K562 (cell line): ENCODE results near the gene BAIAP3. TPM values are rescaled to one million over a fixed set of nuclear protein-coding genes. Genes with fewer than 3 reads are reported as not detected.
A peak's percentile ranks its signal among the peaks of the same experiment; 100 is the strongest.

ENCODE experiments used
- CTBP1 ChIP-seq: fragments of 450-650 bp; IDR thresholded peaks from 2 replicates; pipeline ENCODE4 v1.6.1; 2016; ENCODE audit warnings: borderline replicate concordance
- ELF4 ChIP-seq: fragments of 450-650 bp; formaldehyde crosslinking; IDR thresholded peaks from 2 replicates; pipeline ENCODE4 v1.4.0; 2022; ENCODE audit warnings: missing genetic modification characterization
- FOXA3 ChIP-seq, 2 experiments: fragments of 450-650 bp in 1 of 2; sonication (generic) in 1 of 2; formaldehyde crosslinking; IDR thresholded peaks in 1 of 2; conservative IDR thresholded peaks in 1 of 2; 2 replicates each; pipeline versions ENCODE4 v1.4.0 to v1.8.0; 2020 to 2022; ENCODE audit warnings: mild to moderate bottlenecking in 2 of 2, missing genetic modification reagents in 1 of 2
- HSF4 ChIP-seq: fragments of 250-450 bp; sonication (Bioruptor Pico); IDR thresholded peaks from 2 replicates; pipeline ENCODE4 v2.1.2; 2022; ENCODE audit warnings: mild to moderate bottlenecking, moderate library complexity, borderline replicate concordance
- KAT7 ChIP-seq: sonication (generic); formaldehyde crosslinking; IDR thresholded peaks from 2 replicates; pipeline ENCODE4 v1.8.0; 2022; ENCODE audit warnings: missing genetic modification reagents, mild to moderate bottlenecking, borderline replicate concordance
- KLF16 ChIP-seq: IDR thresholded peaks from 2 replicates; pipeline ENCODE4 v1.6.1; 2016; ENCODE audit warnings: antibody characterized with exemption
- MAFK ChIP-seq: IDR thresholded peaks from 2 replicates; pipeline ENCODE4 v1.6.1; 2011; ENCODE audit warnings: low read length, improper control_type of control experiment
- PYGO2 ChIP-seq: fragments of 450-650 bp; IDR thresholded peaks from 2 replicates; pipeline ENCODE4 v1.6.1; 2016; ENCODE audit warnings: mild to moderate bottlenecking, missing genetic modification characterization, moderate library complexity, missing compliant biosample characterization
- SMARCA4 ChIP-seq: fragments of 450-650 bp; IDR thresholded peaks from 2 replicates; pipeline ENCODE4 v1.6.1; 2016
- SMARCA5 ChIP-seq: fragments of 450-650 bp; IDR thresholded peaks from 2 replicates; pipeline ENCODE4 v1.6.1; 2016
- SMARCB1 ChIP-seq: IDR thresholded peaks from 2 replicates; pipeline ENCODE4 v1.6.1; 2011; ENCODE audit warnings: improper control_type of control experiment, low read depth; ENCODE audit not compliant: insufficient read length
- SREBF1 ChIP-seq: fragments of 150-350 bp; IDR thresholded peaks from 2 replicates; pipeline ENCODE4 v1.6.1; 2014; ENCODE audit warnings: antibody characterized with exemption, low read depth, low read length, borderline replicate concordance
- ZBTB7A ChIP-seq: IDR thresholded peaks from 2 replicates; pipeline ENCODE4 v1.6.1; 2011; ENCODE audit warnings: low read depth, mild to moderate bottlenecking, low read length, moderate library complexity, borderline replicate concordance; ENCODE audit not compliant: control insufficient read depth
- ZNF717 ChIP-seq: fragments of 250-450 bp; sonication (Bioruptor Pico); IDR thresholded peaks from 2 replicates; pipeline ENCODE4 v1.5.0; 2021
- polyA plus RNA-seq, 8 experiments: library from polyadenylated mRNA; depleted of rRNA in 4 of 8; stranded (reverse) in 5 of 8; unstranded in 3 of 8; fragments of >200 nt; fragmentation: Nextera tagmentation in 2 of 8; fragmentation: Illumina TruSeq in 1 of 8; extraction: Ambion mirVana in 2 of 8; extraction: Trizol in 1 of 8; gene quantifications; 2 replicates each; pipeline versions ENCODE4 v1.2.1 to v1.2.3, GENCODE V29; 2011 to 2014; ENCODE audit warnings: inconsistent platforms in 1 of 8, missing spikeins in 1 of 8
- total RNA-seq, 7 experiments: library from RNA; depleted of rRNA in 6 of 7; stranded (reverse); fragments of >200 nt in 6 of 7; fragmentation: Illumina TruSeq in 2 of 7; extraction: Trizol in 2 of 7; gene quantifications; 2 replicates each; pipeline versions ENCODE4 v1.2.1 to v1.2.3, GENCODE V29; 2011 to 2021; ENCODE audit warnings: low replicate concordance in 1 of 7
- TF ChIP-seq, protein P1 (sequence below): fragments of 250-450 bp; sonication (Bioruptor Pico); IDR thresholded peaks from 2 replicates; pipeline ENCODE4 v1.4.0; 2020; ENCODE audit warnings: mild to moderate bottlenecking, moderate library complexity
- TF ChIP-seq, protein P2 (sequence below), 3 experiments: IDR thresholded peaks in 2 of 3; conservative IDR thresholded peaks in 1 of 3; 2 replicates each; pipeline ENCODE4 v1.5.1; 2011 to 2012; ENCODE audit warnings: low read length in 3 of 3, mild to moderate bottlenecking in 3 of 3, control low read depth in 2 of 3, improper control_type of control experiment in 1 of 3, inconsistent platforms in 1 of 3, low read depth in 1 of 3, mixed read lengths in 1 of 3, moderate library complexity in 1 of 3; ENCODE audit not compliant: insufficient read depth in 2 of 3
- TF ChIP-seq, protein P3 (sequence below): fragments of 450-650 bp; formaldehyde crosslinking; IDR thresholded peaks from 2 replicates; pipeline ENCODE4 v1.4.0; 2020; ENCODE audit warnings: mild to moderate bottlenecking
- TF ChIP-seq, protein P4 (sequence below): fragments of 250-450 bp; sonication (Bioruptor Pico); IDR thresholded peaks from 2 replicates; pipeline ENCODE4 v1.8.0; 2021; ENCODE audit warnings: mild to moderate bottlenecking, moderate library complexity
- TF ChIP-seq, protein P5 (sequence below), 2 experiments: IDR thresholded peaks; 2 replicates each; pipeline ENCODE4 v1.6.1; 2012; ENCODE audit warnings: improper control_type of control experiment in 2 of 2, low read depth in 2 of 2, low read length in 2 of 2, borderline replicate concordance in 1 of 2

The BAIAP3 gene
- total and polyA plus RNA-seq, 9 of the 15 experiments (the other 6 are each of a cell fraction or from before 2014, with no cell fraction given) = 0.03 to 4.5 (median 0.57) TPM; not detected in 1

DNA sequence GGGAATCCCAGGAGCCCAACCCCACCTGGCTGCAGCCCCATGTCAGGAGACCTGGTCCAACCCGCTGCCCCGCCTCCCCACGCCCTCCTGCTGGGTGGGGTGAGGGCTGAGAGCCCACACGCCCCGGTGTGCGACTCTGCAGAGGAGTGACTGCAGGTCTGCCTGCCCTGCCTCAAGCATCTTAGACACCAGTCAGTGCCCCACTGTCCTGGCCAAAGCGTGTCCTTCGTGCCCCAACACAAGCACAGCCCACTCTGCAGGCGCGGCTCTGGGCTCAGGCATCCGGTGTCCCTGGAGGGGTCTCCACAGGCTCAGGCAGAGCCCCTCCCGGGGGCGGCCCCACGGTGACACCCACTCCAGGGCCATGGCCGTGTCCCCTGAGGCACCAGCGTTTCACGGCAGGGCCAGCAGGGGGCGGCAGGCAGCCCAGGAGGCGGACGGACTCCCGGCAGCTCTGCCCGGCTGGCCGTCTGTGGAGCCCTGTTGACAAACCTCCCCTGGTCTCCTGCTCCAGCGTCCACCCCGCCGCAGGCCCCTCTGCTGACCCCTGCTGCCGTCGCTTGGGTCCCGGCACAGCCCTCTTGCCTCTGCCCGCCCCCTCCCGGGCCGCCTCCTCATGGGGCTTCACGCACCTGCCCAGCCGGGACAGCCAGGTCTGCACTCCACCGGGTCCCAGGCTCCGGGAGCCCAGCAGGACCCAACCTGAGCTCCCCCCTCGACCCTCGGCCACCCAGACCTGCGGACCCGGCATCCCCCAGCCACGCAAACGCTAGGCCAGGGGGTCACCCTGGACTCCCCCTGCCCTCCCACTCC, 32.6 kb upstream of the BAIAP3 start (continued):
- TF ChIP-seq ZNF717 (no peak), KLF16 (0 out of 2 replicates have a peak, but pooled peaks have one; percentile 15), KAT7 (CRISPR knock-in tag) (no peak; the same call in 1 of the 2 replicates), ELF4 (CRISPR knock-in tag) (no peak), FOXA3 (CRISPR knock-in tag; conservative IDR thresholded peaks at IDR 0.05 in 1 of 2, IDR thresholded peaks at IDR 0.05 in 1 of 2) (peak in 1 of 2 experiments; percentile 87; a peak in 2 of 4 replicates), SMARCB1 (no peak), SMARCA4 (no peak), CTBP1 (peak; percentile 46; the same call in 1 of the 2 replicates), PYGO2 (tag) (no peak), SREBF1 (no peak), SMARCA5 (no peak), MAFK (no peak), HSF4 (CRISPR knock-in tag) (no peak), ZBTB7A (peak; percentile 90)
- TF ChIP-seq, protein P1, sequence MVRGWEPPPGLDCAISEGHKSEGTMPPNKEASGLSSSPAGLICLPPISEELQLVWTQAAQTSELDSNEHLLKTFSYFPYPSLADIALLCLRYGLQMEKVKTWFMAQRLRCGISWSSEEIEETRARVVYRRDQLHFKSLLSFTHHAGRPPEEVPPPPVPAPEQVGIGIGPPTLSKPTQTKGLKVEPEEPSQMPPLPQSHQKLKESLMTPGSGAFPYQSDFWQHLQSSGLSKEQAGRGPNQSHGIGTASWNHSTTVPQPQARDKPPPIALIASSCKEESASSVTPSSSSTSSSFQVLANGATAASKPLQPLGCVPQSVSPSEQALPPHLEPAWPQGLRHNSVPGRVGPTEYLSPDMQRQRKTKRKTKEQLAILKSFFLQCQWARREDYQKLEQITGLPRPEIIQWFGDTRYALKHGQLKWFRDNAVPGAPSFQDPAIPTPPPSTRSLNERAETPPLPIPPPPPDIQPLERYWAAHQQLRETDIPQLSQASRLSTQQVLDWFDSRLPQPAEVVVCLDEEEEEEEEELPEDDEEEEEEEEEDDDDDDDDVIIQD (CRISPR knock-in tag) = no peak
- TF ChIP-seq, protein P2, sequence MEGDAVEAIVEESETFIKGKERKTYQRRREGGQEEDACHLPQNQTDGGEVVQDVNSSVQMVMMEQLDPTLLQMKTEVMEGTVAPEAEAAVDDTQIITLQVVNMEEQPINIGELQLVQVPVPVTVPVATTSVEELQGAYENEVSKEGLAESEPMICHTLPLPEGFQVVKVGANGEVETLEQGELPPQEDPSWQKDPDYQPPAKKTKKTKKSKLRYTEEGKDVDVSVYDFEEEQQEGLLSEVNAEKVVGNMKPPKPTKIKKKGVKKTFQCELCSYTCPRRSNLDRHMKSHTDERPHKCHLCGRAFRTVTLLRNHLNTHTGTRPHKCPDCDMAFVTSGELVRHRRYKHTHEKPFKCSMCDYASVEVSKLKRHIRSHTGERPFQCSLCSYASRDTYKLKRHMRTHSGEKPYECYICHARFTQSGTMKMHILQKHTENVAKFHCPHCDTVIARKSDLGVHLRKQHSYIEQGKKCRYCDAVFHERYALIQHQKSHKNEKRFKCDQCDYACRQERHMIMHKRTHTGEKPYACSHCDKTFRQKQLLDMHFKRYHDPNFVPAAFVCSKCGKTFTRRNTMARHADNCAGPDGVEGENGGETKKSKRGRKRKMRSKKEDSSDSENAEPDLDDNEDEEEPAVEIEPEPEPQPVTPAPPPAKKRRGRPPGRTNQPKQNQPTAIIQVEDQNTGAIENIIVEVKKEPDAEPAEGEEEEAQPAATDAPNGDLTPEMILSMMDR (IDR thresholded peaks at IDR 0.05 in 2 of 3, conservative IDR thresholded peaks at IDR 0.05 in 1 of 3; ENCODE audit: insufficient read depth in 2 of 3, low read depth in 1 of 3, low read length in 3 of 3) = peak; percentile 84 to 92 (median 89)
- TF ChIP-seq, protein P3, sequence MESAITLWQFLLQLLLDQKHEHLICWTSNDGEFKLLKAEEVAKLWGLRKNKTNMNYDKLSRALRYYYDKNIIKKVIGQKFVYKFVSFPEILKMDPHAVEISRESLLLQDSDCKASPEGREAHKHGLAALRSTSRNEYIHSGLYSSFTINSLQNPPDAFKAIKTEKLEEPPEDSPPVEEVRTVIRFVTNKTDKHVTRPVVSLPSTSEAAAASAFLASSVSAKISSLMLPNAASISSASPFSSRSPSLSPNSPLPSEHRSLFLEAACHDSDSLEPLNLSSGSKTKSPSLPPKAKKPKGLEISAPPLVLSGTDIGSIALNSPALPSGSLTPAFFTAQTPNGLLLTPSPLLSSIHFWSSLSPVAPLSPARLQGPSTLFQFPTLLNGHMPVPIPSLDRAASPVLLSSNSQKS (CRISPR knock-in tag) = no peak
- TF ChIP-seq, protein P4, sequence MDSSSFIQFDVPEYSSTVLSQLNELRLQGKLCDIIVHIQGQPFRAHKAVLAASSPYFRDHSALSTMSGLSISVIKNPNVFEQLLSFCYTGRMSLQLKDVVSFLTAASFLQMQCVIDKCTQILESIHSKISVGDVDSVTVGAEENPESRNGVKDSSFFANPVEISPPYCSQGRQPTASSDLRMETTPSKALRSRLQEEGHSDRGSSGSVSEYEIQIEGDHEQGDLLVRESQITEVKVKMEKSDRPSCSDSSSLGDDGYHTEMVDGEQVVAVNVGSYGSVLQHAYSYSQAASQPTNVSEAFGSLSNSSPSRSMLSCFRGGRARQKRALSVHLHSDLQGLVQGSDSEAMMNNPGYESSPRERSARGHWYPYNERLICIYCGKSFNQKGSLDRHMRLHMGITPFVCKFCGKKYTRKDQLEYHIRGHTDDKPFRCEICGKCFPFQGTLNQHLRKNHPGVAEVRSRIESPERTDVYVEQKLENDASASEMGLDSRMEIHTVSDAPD (CRISPR knock-in tag) = no peak
- TF ChIP-seq, protein P5, sequence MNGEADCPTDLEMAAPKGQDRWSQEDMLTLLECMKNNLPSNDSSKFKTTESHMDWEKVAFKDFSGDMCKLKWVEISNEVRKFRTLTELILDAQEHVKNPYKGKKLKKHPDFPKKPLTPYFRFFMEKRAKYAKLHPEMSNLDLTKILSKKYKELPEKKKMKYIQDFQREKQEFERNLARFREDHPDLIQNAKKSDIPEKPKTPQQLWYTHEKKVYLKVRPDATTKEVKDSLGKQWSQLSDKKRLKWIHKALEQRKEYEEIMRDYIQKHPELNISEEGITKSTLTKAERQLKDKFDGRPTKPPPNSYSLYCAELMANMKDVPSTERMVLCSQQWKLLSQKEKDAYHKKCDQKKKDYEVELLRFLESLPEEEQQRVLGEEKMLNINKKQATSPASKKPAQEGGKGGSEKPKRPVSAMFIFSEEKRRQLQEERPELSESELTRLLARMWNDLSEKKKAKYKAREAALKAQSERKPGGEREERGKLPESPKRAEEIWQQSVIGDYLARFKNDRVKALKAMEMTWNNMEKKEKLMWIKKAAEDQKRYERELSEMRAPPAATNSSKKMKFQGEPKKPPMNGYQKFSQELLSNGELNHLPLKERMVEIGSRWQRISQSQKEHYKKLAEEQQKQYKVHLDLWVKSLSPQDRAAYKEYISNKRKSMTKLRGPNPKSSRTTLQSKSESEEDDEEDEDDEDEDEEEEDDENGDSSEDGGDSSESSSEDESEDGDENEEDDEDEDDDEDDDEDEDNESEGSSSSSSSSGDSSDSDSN (IDR thresholded peaks at IDR 0.05; ENCODE audit: borderline replicate concordance in 1 of 2, low read depth in 2 of 2, low read length in 2 of 2) = 0 out of 4 replicates have a peak, but pooled peaks of 1 of the 2 experiments have one; percentile 57
